Astrocyte (in vitro differentiated cells and primary cell): Measurements from ENCODE around the gene SMARCA4. TPM values are rescaled to one million over a fixed set of nuclear protein-coding genes. Genes with fewer than 3 reads are reported as not detected.

Experiments used
- DNase-seq: peaks from one replicate; pipeline ENCODE4 v3.0.0-alpha.2; 2010; ENCODE audit warnings: low read depth
- FAIRE-seq: peaks from 2 replicates; lab custom pipeline; 2011; peaks lifted over from hg19 to GRCh38; lab: Jason Lieb, UNC
- H2AFZ ChIP-seq: 2 replicates; pipeline ENCODE4 v1.6.0; 2012; ENCODE audit warnings: low read depth, low read length, inconsistent platforms
- H3K27ac ChIP-seq: 2 replicates; pipeline ENCODE4 v1.5.1; 2011; ENCODE audit warnings: low read depth, low read length, inconsistent platforms
- H3K27me3 ChIP-seq: 2 replicates; pipeline ENCODE4 v1.6.0; 2011; ENCODE audit warnings: low read length, inconsistent platforms; ENCODE audit not compliant: insufficient read depth
- H3K36me3 ChIP-seq: 2 replicates; pipeline ENCODE4 v1.5.1; 2011; ENCODE audit warnings: low read length, inconsistent platforms; ENCODE audit not compliant: insufficient read depth
- H3K4me1 ChIP-seq: 2 replicates; pipeline ENCODE4 v1.5.1; 2011; ENCODE audit warnings: low read length, inconsistent platforms; ENCODE audit not compliant: insufficient read depth
- H3K4me2 ChIP-seq: 2 replicates; pipeline ENCODE4 v1.6.0; 2012; ENCODE audit warnings: low read length, inconsistent platforms
- H3K4me3 ChIP-seq: 2 replicates; pipeline ENCODE4 v1.5.1; 2011; ENCODE audit warnings: low read depth, mild to moderate bottlenecking, low read length, inconsistent platforms; ENCODE audit not compliant: insufficient read depth
- H3K79me2 ChIP-seq: 2 replicates; pipeline ENCODE4 v1.6.0; 2012; ENCODE audit warnings: mild to moderate bottlenecking, low read length, inconsistent platforms; ENCODE audit not compliant: insufficient read depth
- H3K9ac ChIP-seq: 2 replicates; pipeline ENCODE4 v1.6.0; 2012; ENCODE audit warnings: mild to moderate bottlenecking, low read length, inconsistent platforms
- H3K9me3 ChIP-seq: 2 replicates; pipeline ENCODE4 v1.5.1; 2012; ENCODE audit warnings: low read depth, mild to moderate bottlenecking, low read length, inconsistent platforms; ENCODE audit not compliant: insufficient read depth
- H4K20me1 ChIP-seq: 2 replicates; pipeline ENCODE4 v1.6.0; 2012; ENCODE audit warnings: low read length, inconsistent platforms; ENCODE audit not compliant: insufficient read depth
- H3K27ac Mint-ChIP-seq: one replicate; pipeline ENCODE4 v1.8.0; 2021; ENCODE audit warnings: mild to moderate bottlenecking, mixed read lengths; ENCODE audit not compliant: unreplicated experiment
- H3K27me3 Mint-ChIP-seq: one replicate; pipeline ENCODE4 v1.8.0; 2021; ENCODE audit warnings: low read depth, mixed read lengths; ENCODE audit not compliant: unreplicated experiment
- H3K36me3 Mint-ChIP-seq: one replicate; pipeline ENCODE4 v1.8.0; 2021; ENCODE audit warnings: low read depth, mixed read lengths; ENCODE audit not compliant: unreplicated experiment
- H3K4me1 Mint-ChIP-seq: one replicate; pipeline ENCODE4 v1.8.0; 2021; ENCODE audit warnings: low read depth, mixed read lengths; ENCODE audit not compliant: unreplicated experiment
- H3K4me3 Mint-ChIP-seq: one replicate; pipeline ENCODE4 v1.8.0; 2021; ENCODE audit warnings: mild to moderate bottlenecking, moderate library complexity, mixed read lengths; ENCODE audit not compliant: unreplicated experiment
- H3K9me3 Mint-ChIP-seq: one replicate; pipeline ENCODE4 v1.8.0; 2021; ENCODE audit warnings: mild to moderate bottlenecking, mixed read lengths; ENCODE audit not compliant: unreplicated experiment
- EZH2 ChIP-seq: IDR thresholded peaks from 2 replicates; pipeline ENCODE4 v1.6.1; 2012; ENCODE audit warnings: mild to moderate bottlenecking, low read length, inconsistent platforms; ENCODE audit not compliant: insufficient read depth
- total RNA-seq: library from RNA; stranded (reverse); gene quantifications from 2 replicates; pipeline ENCODE4 v1.2.1, GENCODE V29; 2021
- TF ChIP-seq, protein P1 (sequence below): IDR thresholded peaks from 2 replicates; pipeline ENCODE4 v1.5.1; 2011; ENCODE audit warnings: low read depth, mild to moderate bottlenecking, inconsistent platforms, low read length, moderate library complexity; ENCODE audit not compliant: insufficient read depth

SMARCA4 gene
- total RNA-seq, 1 donor from 2014 or later = 159 TPM

DNA sequence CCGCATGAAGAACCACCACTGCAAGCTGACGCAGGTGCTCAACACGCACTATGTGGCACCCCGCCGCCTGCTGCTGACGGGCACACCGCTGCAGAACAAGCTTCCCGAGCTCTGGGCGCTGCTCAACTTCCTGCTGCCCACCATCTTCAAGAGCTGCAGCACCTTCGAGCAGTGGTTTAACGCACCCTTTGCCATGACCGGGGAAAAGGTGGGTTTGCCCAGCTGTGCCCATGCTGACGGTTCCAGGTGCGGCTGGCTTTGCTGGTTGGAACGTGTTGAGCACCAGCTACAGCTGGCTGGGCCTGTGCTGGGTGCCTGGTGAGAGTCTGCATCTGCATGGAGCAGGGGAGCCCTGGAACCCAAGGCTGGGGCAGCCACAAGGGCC, 60.9 kb downstream of the SMARCA4 start:
- no peaks in the 10 kb centered on the region for H3K27me3 Mint-ChIP-seq
- Histone ChIP-seq H3K36me3 (peaks cover 27% of the 10 kb centered on the region), H3K4me3 (no peak overlapping the region), H3K9ac (no peak overlapping the region), H3K4me1 (peaks cover 10% of the 10 kb centered on the region), H4K20me1 (peaks cover 43% of the 10 kb centered on the region), H3K9me3 (no peaks in the 10 kb centered on the region), H2AFZ (no peak overlapping the region), H3K79me2 (peaks cover 11% of the 10 kb centered on the region), H3K27me3 (no peaks in the 10 kb centered on the region), H3K27ac (no peak overlapping the region), H3K4me2 (no peak overlapping the region)
- DNase-seq (no peak), FAIRE-seq (no peak)
- H3K9me3 Mint-ChIP-seq = no peaks in the 10 kb centered on the region
- TF ChIP-seq, protein P1, sequence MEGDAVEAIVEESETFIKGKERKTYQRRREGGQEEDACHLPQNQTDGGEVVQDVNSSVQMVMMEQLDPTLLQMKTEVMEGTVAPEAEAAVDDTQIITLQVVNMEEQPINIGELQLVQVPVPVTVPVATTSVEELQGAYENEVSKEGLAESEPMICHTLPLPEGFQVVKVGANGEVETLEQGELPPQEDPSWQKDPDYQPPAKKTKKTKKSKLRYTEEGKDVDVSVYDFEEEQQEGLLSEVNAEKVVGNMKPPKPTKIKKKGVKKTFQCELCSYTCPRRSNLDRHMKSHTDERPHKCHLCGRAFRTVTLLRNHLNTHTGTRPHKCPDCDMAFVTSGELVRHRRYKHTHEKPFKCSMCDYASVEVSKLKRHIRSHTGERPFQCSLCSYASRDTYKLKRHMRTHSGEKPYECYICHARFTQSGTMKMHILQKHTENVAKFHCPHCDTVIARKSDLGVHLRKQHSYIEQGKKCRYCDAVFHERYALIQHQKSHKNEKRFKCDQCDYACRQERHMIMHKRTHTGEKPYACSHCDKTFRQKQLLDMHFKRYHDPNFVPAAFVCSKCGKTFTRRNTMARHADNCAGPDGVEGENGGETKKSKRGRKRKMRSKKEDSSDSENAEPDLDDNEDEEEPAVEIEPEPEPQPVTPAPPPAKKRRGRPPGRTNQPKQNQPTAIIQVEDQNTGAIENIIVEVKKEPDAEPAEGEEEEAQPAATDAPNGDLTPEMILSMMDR = no peak
- no peak for TF ChIP-seq EZH2
- no peak overlapping the region for H3K4me3 Mint-ChIP-seq
- H3K36me3 Mint-ChIP-seq = peaks cover 18% of the 10 kb centered on the region
- H3K27ac Mint-ChIP-seq = no peak overlapping the region
- peaks cover 12% of the 10 kb centered on the region for H3K4me1 Mint-ChIP-seq

GRCh38 chr19:11023016-11023415, 62.2 kb downstream of the SMARCA4 start:
- Mint-ChIP-seq H3K4me1 (peaks cover 8% of the 10 kb centered on the region), H3K9me3 (no peaks in the 10 kb centered on the region), H3K36me3 (peaks cover 19% of the 10 kb centered on the region), H3K4me3 (no peak overlapping the region), H3K27ac (no peak overlapping the region), H3K27me3 (no peaks in the 10 kb centered on the region)
- Histone ChIP-seq H3K27me3 (no peaks in the 10 kb centered on the region), H3K4me1 (peaks cover 5% of the 10 kb centered on the region), H3K4me2 (no peak overlapping the region), H3K27ac (no peak overlapping the region), H2AFZ (no peak overlapping the region), H3K4me3 (no peak overlapping the region), H3K79me2 (no peaks in the 10 kb centered on the region), H3K9ac (no peak overlapping the region), H3K9me3 (no peaks in the 10 kb centered on the region), H3K36me3 (peaks cover 23% of the 10 kb centered on the region), H4K20me1 (peaks cover 43% of the 10 kb centered on the region)
- FAIRE-seq (no peak), DNase-seq (no peak)
- TF ChIP-seq, protein P1 = no peak
- no peak for TF ChIP-seq EZH2

DNA sequence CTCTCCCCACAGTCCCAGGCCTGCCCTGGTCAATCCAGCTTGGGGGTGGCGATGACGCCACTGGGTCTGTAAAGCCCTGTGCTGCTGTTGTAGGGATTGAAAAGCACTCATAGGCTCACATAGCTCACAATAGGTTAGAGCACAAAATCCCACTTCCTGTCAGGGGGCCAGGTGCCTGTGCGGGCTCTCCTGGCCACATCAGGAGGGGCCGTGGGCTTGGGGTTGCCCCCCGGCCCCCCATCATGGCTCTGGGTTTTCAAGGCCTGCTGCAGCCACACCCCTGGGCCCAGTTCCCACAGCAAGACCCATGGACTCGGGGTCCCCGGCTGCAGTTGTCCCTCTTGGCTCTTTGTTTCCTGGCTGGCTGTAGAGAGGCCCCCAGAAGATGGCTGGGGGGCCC, 62.9 kb downstream of the SMARCA4 start:
- no peak for FAIRE-seq
- H3K36me3 Mint-ChIP-seq = peaks cover 14% of the 10 kb centered on the region

More for the DNA sequence above, 62.9 kb downstream of the SMARCA4 start:
- no peak overlapping the region for H3K27ac Mint-ChIP-seq
- H4K20me1 ChIP-seq = peaks cover 37% of the 10 kb centered on the region
- peaks cover 28% of the 10 kb centered on the region for H3K36me3 ChIP-seq
- no peak overlapping the region for H3K4me2 ChIP-seq
- no peak overlapping the region for H2AFZ ChIP-seq
- H3K9me3 ChIP-seq = no peaks in the 10 kb centered on the region
- no peak for TF ChIP-seq EZH2
- TF ChIP-seq, protein P1 = no peak
- H3K4me1 Mint-ChIP-seq = peaks cover 2% of the 10 kb centered on the region
- H3K27me3 ChIP-seq = no peaks in the 10 kb centered on the region
- H3K27ac ChIP-seq = no peak overlapping the region
- H3K9ac ChIP-seq = no peak overlapping the region
- no peaks in the 10 kb centered on the region for H3K4me1 ChIP-seq
- H3K4me3 ChIP-seq = no peak overlapping the region
- no peaks in the 10 kb centered on the region for H3K79me2 ChIP-seq
- no peaks in the 10 kb centered on the region for H3K27me3 Mint-ChIP-seq
- DNase-seq = no peak
- H3K9me3 Mint-ChIP-seq = no peaks in the 10 kb centered on the region
- no peak overlapping the region for H3K4me3 Mint-ChIP-seq
